GM10266 (cell line): ENCODE data around the gene CDY2A.
"Not testable (repeated sequence)": the region's sequence is repeated elsewhere in the genome, so short reads cannot be mapped to it uniquely, and the experiment has no call there.

ENCODE experiments used
- DNase-seq: peaks from one replicate; pipeline ENCODE4 v3.0.0; 2012; ENCODE audit errors: extremely low spot score

Gene CDY2A, protein sequence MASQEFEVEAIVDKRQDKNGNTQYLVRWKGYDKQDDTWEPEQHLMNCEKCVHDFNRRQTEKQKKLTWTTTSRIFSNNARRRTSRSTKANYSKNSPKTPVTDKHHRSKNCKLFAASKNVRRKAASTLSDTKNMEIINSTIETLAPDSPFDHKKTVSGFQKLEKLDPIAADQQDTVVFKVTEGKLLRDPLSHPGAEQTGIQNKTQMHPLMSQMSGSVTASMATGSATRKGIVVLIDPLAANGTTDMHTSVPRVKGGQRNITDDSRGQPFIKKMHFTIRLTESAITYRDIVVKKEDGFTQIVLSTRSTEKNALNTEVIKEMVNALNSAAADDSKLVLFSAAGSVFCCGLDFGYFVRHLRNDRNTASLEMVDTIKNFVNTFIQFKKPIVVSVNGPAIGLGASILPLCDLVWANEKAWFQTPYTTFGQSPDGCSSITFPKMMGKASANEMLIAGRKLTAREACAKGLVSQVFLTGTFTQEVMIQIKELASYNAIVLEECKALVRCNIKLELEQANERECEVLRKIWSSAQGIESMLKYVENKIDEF

GRCh38 chrY:18025487-18025886 is at the start of gene CDY2A:
Gene CDY2A, plus strand, starts transcription at chrY:18025787. Its CDS starts 328 bp downstream, at chrY:18026115.
- not testable (repeated sequence) for DNase-seq

- not testable (repeated sequence) for DNase-seq
Observed at GRCh38 chrY:17997586-17997985, 28.0 kb upstream of the CDY2A start.

DNA sequence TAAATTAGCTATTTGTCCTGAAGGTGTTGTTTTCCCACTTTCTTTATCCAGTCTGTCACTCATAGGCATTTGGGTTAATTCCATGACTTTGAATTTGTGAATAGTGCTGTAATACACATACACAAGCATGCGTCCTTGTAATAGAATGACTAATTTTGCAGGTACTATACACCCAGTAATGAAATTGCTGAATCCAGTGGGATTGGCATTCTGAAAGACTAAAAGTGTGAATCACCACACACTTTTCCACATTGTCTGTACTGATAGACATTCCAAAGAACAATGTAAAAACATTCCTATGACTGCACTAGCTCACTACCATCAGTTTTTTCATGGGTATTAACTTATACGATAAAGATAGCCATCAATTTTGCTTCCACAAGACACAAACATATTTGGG is 27.3 kb upstream of the CDY2A start:
- not testable (repeated sequence) for DNase-seq

GRCh38 chrY:18023897-18024296 is 1.7 kb upstream of the CDY2A start:
- not testable (repeated sequence) for DNase-seq

GRCh38 chrY:18028845-18029244 is 3.3 kb downstream of the CDY2A start:
- not testable (repeated sequence) for DNase-seq

GRCh38 chrY:18030178-18030577 is 4.6 kb downstream of the CDY2A start:
- DNase-seq: not testable (repeated sequence)

DNA sequence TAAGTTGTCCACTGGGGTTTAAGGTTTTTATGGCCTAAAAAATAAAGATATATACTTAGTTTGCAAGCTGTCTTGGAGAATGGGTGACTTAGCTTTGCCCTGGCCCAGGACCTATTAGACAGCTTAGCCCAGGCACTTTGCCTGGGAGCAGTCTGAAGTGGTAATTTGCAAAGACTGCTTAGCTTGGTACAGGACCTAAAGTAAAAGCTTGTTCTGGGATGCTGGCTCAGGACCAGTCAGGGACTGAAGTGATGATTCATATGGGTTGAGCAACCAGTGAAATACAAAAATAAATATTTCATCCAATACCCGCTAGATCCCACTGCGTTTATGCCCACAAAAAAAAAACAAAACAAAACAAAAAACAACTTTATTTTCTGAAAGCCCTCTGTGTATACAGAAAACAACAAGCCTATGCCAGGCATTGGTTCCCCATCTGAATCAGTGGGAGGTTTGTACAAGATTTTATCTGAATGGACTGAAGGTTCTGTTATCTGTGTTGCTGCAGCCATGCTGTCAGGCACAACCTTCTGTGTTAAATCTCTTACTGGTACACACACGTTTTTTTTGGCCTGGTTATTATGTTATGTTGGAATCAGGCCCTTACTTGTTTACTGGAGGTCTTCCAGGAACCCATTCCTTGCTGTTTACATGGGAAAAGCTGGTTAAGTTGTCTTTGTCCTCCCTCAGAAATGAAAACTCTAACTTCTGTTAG is 8.7 kb downstream of the CDY2A start:
- DNase-seq: not testable (repeated sequence)

GRCh38 chrY:18034864-18035263 is 9.3 kb downstream of the CDY2A start:
- DNase-seq: not testable (repeated sequence)

DNA sequence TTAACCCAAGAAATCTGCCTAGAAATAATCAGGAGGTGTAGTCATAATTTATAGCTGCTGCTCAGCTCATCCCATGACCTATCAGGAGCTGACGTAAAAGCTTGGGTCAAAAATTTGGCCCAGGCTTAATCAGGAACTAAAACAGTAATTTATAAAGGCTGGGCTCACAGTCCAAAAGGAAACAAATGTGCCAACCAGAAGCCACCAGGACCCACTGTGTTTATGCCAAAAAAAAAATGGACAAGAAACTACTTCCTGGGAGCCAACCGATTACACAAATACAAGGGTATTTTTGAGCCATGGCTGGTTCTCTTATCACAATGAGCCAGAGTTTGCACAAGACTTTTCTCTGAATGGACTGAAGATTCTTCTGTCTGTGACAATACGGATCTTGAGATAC is 19.4 kb downstream of the CDY2A start:
- not testable (repeated sequence) for DNase-seq

DNA sequence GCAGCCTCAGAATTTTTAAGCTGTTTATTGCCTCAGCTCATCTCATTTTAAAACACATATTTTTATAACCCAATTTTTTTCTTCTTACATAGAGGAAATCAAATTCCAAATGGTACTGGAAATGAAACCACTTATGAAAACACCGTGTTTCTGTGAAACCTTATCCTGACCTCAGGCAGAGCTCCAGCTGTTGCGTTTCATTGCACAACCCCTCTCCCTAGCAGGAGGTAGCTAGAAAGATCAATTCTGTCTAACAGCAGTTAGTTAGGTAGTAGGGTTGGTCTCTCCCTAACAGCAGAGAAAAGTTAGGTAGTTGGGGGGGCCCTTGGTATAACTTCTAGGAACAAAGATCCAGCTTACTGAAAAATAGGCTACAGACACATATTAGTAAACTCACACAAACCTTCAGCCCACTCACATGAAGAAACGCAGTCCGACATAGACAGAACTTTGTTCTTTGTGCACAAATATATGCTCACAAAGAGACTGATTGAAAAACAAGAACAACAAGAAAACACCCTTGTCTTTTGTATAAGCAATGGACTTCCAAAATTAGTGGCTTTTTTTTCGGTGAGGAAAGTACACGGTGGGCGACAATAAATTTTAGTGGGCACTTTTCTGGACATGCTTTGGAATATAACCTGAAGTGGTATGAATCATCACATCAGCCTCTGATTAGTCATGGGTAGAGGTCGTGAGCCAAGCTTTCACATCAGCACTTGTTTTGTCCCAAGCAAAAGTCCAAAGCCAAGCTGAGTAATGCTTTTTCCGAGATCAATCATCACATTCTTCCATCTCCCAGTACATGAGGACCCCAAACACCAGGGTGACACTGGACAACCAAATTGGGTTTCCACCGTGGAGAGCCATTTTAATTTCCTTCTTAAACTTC is 22.8 kb downstream of the CDY2A start:
- DNase-seq: not testable (repeated sequence)

GRCh38 chrY:18049061-18049460 is 23.5 kb downstream of the CDY2A start:
- DNase-seq: not testable (repeated sequence)

GRCh38 chrY:18056473-18056872 is 30.9 kb downstream of the CDY2A start:
- DNase-seq: not testable (repeated sequence)

DNA sequence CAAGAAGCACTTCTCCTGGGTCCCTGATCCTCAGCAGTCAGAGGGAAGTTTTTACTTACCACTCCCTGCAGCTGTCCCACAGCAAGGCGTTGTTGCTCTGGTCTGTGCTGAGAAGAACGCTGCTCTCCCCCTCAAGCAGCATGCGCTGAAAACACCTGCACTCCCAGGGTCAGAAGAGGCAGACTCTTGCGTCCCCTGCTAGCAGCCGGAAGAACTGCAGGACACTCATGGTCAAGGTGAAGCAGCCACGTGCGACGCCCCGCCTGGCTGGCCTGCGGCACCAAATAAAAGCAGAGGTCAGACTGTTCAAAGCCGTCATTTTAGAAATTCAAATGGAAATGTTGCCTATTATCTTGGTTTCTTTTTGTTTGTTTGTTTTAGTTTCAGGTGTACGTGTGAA is 47.9 kb downstream of the CDY2A start:
- not testable (repeated sequence) for DNase-seq
